H1 (cell line): ENCODE results near the gene POP7. TPM values are rescaled to one million over a fixed set of nuclear protein-coding genes. Genes with fewer than 3 reads are reported as not detected.

Source experiments
- CTCF ChIA-PET: fragments of 300-600 bp; sonication (Branson Sonifier 250); formaldehyde crosslinking; loops from one replicate; lab custom pipeline; 2021; ENCODE audit not compliant: partially characterized antibody; lab: Charles Lee
- POLR2A ChIA-PET: fragments of 300-600 bp; sonication (Branson Sonifier 250); formaldehyde crosslinking; loops from one replicate; lab custom pipeline; 2021; ENCODE audit warnings: inconsistent platforms; ENCODE audit not compliant: partially characterized antibody; lab: Charles Lee
- DNase-seq, 2 experiments: peaks; one replicate each; pipeline versions ENCODE4 v3.0.0 to v3.0.0-alpha.2; 2010 to 2022; ENCODE audit warnings: low spot score in 2 of 2, low read depth in 1 of 2, mixed read lengths in 1 of 2
- FAIRE-seq: peaks from 2 replicates; lab custom pipeline; 2011; peaks lifted over from hg19 to GRCh38; lab: Jason Lieb, UNC
- H2AFZ ChIP-seq: 2 replicates; pipeline ENCODE4 v1.8.1; 2012; ENCODE audit warnings: low read length, inconsistent platforms
- H2AK5ac ChIP-seq: 2 replicates; pipeline ENCODE4 v1.6.1; 2013; ENCODE audit warnings: low read depth, low read length
- H2BK120ac ChIP-seq: replicated peaks from 2 replicates; pipeline ENCODE3; 2013; ENCODE audit warnings: low read depth, low read length, inconsistent platforms
- H2BK12ac ChIP-seq: 2 replicates; pipeline ENCODE4 v1.6.1; 2013; ENCODE audit warnings: low read depth, low read length
- H2BK15ac ChIP-seq: 2 replicates; pipeline ENCODE4 v1.6.1; 2013; ENCODE audit warnings: low read length
- H2BK20ac ChIP-seq: 2 replicates; pipeline ENCODE4 v1.6.1; 2013; ENCODE audit warnings: low read length
- H2BK5ac ChIP-seq: 2 replicates; pipeline ENCODE4 v1.6.1; 2013; ENCODE audit warnings: low read depth, low read length
- H3K14ac ChIP-seq: 2 replicates; pipeline ENCODE4 v1.6.1; 2013; ENCODE audit warnings: inconsistent platforms; ENCODE audit not compliant: insufficient read length
- H3K18ac ChIP-seq: 2 replicates; pipeline ENCODE4 v1.6.1; 2013; ENCODE audit warnings: low read length; ENCODE audit errors: extremely low read depth
- H3K23ac ChIP-seq: 2 replicates; pipeline ENCODE4 v1.6.1; 2013; ENCODE audit warnings: inconsistent platforms; ENCODE audit not compliant: insufficient read length
- H3K23me2 ChIP-seq: 2 replicates; pipeline ENCODE4 v1.6.1; 2013; ENCODE audit warnings: low read depth, low read length
- H3K27ac ChIP-seq: 2 replicates; pipeline ENCODE4 v1.6.1; 2011; ENCODE audit warnings: low read depth, low read length, inconsistent platforms
- H3K27me3 ChIP-seq, 4 experiments: replicated peaks in 1 of 4; 1 replicate in 1 of 4; 2 replicates in 3 of 4; pipeline versions ENCODE4 v1.6.1 to v1.8.1; 2011 to 2013; ENCODE audit warnings: low read length in 3 of 4, mild to moderate bottlenecking in 3 of 4, inconsistent platforms in 2 of 4, mixed read lengths in 2 of 4, moderate library complexity in 1 of 4; ENCODE audit not compliant: control insufficient read depth in 3 of 4, insufficient read depth in 3 of 4; ENCODE audit errors: extremely low read depth in 1 of 4
- H3K36me3 ChIP-seq, 4 experiments: 2 replicates each; pipeline versions ENCODE4 v1.6.1 to v1.8.1; 2011 to 2013; ENCODE audit warnings: mild to moderate bottlenecking in 4 of 4, low read length in 3 of 4, moderate library complexity in 2 of 4, control low read depth in 1 of 4, inconsistent platforms in 1 of 4; ENCODE audit not compliant: insufficient read depth in 4 of 4, control insufficient read depth in 2 of 4
- H3K4ac ChIP-seq: replicated peaks from 2 replicates; pipeline ENCODE3; 2013; ENCODE audit warnings: low read length, low read depth, mixed read lengths, inconsistent platforms; ENCODE audit not compliant: insufficient read length
- H3K4me1 ChIP-seq, 4 experiments: replicated peaks in 1 of 4; 1 replicate in 1 of 4; 2 replicates in 3 of 4; pipeline versions ENCODE4 v1.6.1 to v1.8.1; 2011 to 2013; ENCODE audit warnings: low read length in 3 of 4, inconsistent platforms in 2 of 4, mixed read lengths in 1 of 4; ENCODE audit not compliant: insufficient read depth in 4 of 4, control insufficient read depth in 3 of 4
- H3K4me2 ChIP-seq, 2 experiments: 2 replicates each; pipeline versions ENCODE4 v1.6.1 to v1.8.1; 2011 to 2013; ENCODE audit warnings: low read depth in 2 of 2, low read length in 2 of 2, control low read depth in 1 of 2, inconsistent platforms in 1 of 2, mild to moderate bottlenecking in 1 of 2; ENCODE audit not compliant: insufficient read depth in 1 of 2
- H3K4me3 ChIP-seq, 4 experiments: fragments of 200-600, 300-600 bp in 1 of 4; sonication (generic), shearing (Covaris generic), sonication (Bioruptor Twin) in 1 of 4; 2 replicates each; pipeline versions ENCODE4 v1.5.1 to v1.8.1; 2011 to 2016; ENCODE audit warnings: low read length in 4 of 4, low read depth in 3 of 4, control low read depth in 2 of 4, inconsistent platforms in 2 of 4, mild to moderate bottlenecking in 2 of 4, mixed read lengths in 1 of 4, moderate library complexity in 1 of 4; ENCODE audit not compliant: insufficient read depth in 2 of 4; ENCODE audit errors: extremely low read depth in 1 of 4
- H3K56ac ChIP-seq: replicated peaks from 2 replicates; pipeline ENCODE3; 2013; ENCODE audit warnings: low read depth, mild to moderate bottlenecking, mixed read lengths, low read length, inconsistent platforms; ENCODE audit not compliant: insufficient read length
- H3K79me1 ChIP-seq: 2 replicates; pipeline ENCODE4 v1.6.1; 2013; ENCODE audit warnings: low read depth, low read length, control low read depth
- H3K79me2 ChIP-seq, 2 experiments: 2 replicates each; pipeline versions ENCODE4 v1.6.1 to v1.8.1; 2012 to 2013; ENCODE audit warnings: low read length in 2 of 2, mild to moderate bottlenecking in 2 of 2, inconsistent platforms in 1 of 2; ENCODE audit not compliant: insufficient read depth in 2 of 2, control insufficient read depth in 1 of 2
- H3K9ac ChIP-seq, 4 experiments: replicated peaks in 1 of 4; 1 replicate in 1 of 4; 2 replicates in 3 of 4; pipeline versions ENCODE4 v1.6.1 to v1.8.1; 2011 to 2013; ENCODE audit warnings: low read depth in 3 of 4, low read length in 3 of 4, control low read depth in 2 of 4, mild to moderate bottlenecking in 2 of 4, moderate library complexity in 2 of 4, inconsistent platforms in 1 of 4; ENCODE audit errors: extremely low read depth in 1 of 4
- H3K9me3 ChIP-seq, 2 experiments: 2 replicates each; pipeline versions ENCODE4 v1.6.1 to v1.8.1; 2012 to 2013; ENCODE audit warnings: mild to moderate bottlenecking in 2 of 2, moderate library complexity in 2 of 2, control low read depth in 1 of 2, inconsistent platforms in 1 of 2, low read depth in 1 of 2, low read length in 1 of 2, mixed read lengths in 1 of 2; ENCODE audit not compliant: insufficient read depth in 2 of 2
- H4K20me1 ChIP-seq, 2 experiments: replicated peaks in 1 of 2; 2 replicates each; pipeline versions ENCODE3 to v1.8.1; 2011 to 2013; ENCODE audit warnings: inconsistent platforms in 2 of 2, low read length in 2 of 2, mild to moderate bottlenecking in 1 of 2; ENCODE audit not compliant: insufficient read depth in 2 of 2, control insufficient read depth in 1 of 2
- H4K5ac ChIP-seq: 2 replicates; pipeline ENCODE4 v1.6.1; 2013; ENCODE audit warnings: low read length, low read depth, mixed read lengths, inconsistent platforms; ENCODE audit not compliant: insufficient read length
- H4K8ac ChIP-seq: 2 replicates; pipeline ENCODE4 v1.8.0; 2013; ENCODE audit warnings: mild to moderate bottlenecking, moderate library complexity, low read length, inconsistent platforms; ENCODE audit not compliant: insufficient read depth; ENCODE audit errors: extremely low read depth
- H4K91ac ChIP-seq: replicated peaks from 2 replicates; pipeline ENCODE3; 2013; ENCODE audit warnings: low read length, mixed read lengths, inconsistent platforms; ENCODE audit not compliant: insufficient read length
- ASH2L ChIP-seq: fragments of 200-600, 300-600 bp; sonication (generic); IDR thresholded peaks from one replicate; pipeline ENCODE4 v1.7.1; 2017; ENCODE audit warnings: low read length
- CHD1 ChIP-seq: IDR thresholded peaks from 2 replicates; pipeline ENCODE4 v1.6.1; 2012; ENCODE audit warnings: low read depth, low read length, improper control_type of control experiment
- FOSL1 ChIP-seq: IDR thresholded peaks from 2 replicates; pipeline ENCODE4 v1.6.1; 2011; ENCODE audit warnings: mild to moderate bottlenecking, low read depth, low read length, moderate library complexity; ENCODE audit not compliant: insufficient read depth
- KDM1A ChIP-seq: fragments of 200-600, 300-600 bp; sonication (generic); IDR thresholded peaks from 2 replicates; pipeline ENCODE4 v1.7.1; 2016; ENCODE audit warnings: mild to moderate bottlenecking, low read length, borderline replicate concordance
- KDM5A ChIP-seq: fragments of 200-600 bp; IDR thresholded peaks from 2 replicates; pipeline ENCODE4 v1.7.1; 2012; ENCODE audit warnings: mild to moderate bottlenecking, low read length, inconsistent platforms, mixed read lengths
- NRF1 ChIP-seq: IDR thresholded peaks from 2 replicates; pipeline ENCODE4 v1.6.1; 2011; ENCODE audit warnings: mild to moderate bottlenecking, low read depth, low read length, improper control_type of control experiment
- POLR2A ChIP-seq, 2 experiments: IDR thresholded peaks; 1 replicate in 1 of 2; 2 replicates in 1 of 2; pipeline ENCODE4 v1.6.1; 2011; ENCODE audit warnings: low read depth in 2 of 2, low read length in 2 of 2, mild to moderate bottlenecking in 2 of 2; ENCODE audit errors: control extremely low read depth in 1 of 2
- RBBP5 ChIP-seq: IDR thresholded peaks from 2 replicates; pipeline ENCODE4 v1.7.1; 2012; ENCODE audit warnings: low read depth, mild to moderate bottlenecking, inconsistent platforms, low read length, moderate library complexity, borderline replicate concordance
- RNF2 ChIP-seq: fragments of 200-900, 300-1000 bp; sonication (generic); IDR thresholded peaks from 2 replicates; pipeline ENCODE4 v1.7.1; 2016; ENCODE audit warnings: borderline replicate concordance, low read depth, mild to moderate bottlenecking, antibody characterized with exemption, low read length; ENCODE audit not compliant: poor library complexity, severe bottlenecking; ENCODE audit errors: missing control alignments
- SIN3A ChIP-seq, 2 experiments: IDR thresholded peaks in 1 of 2; conservative IDR thresholded peaks in 1 of 2; 2 replicates each; pipeline ENCODE4 v1.6.1; 2011 to 2012; ENCODE audit warnings: low read length in 2 of 2, improper control_type of control experiment in 1 of 2, low read depth in 1 of 2, mild to moderate bottlenecking in 1 of 2
- SIX5 ChIP-seq: IDR thresholded peaks from 2 replicates; pipeline ENCODE4 v1.6.1; 2011; ENCODE audit warnings: mild to moderate bottlenecking, low read depth, low read length
- SP4 ChIP-seq: IDR thresholded peaks from 2 replicates; pipeline ENCODE4 v1.6.1; 2012; ENCODE audit warnings: low read length, inconsistent platforms
- WGBS, 2 experiments: shearing (Covaris generic) in 1 of 2; methylation state at CpG; one replicate each; pipeline versions ENCODE4 v1.1.6 to v1.1.7; 2013 to 2015; ENCODE audit warnings: low lambda C conversion rate in 2 of 2, mixed read lengths in 2 of 2, inconsistent platforms in 1 of 2, low coverage in 1 of 2, missing lambda C conversion rate in 1 of 2; ENCODE audit not compliant: insufficient replicate concordance in 2 of 2, insufficient coverage in 1 of 2, insufficient read length in 1 of 2; ENCODE audit errors: extremely low coverage in 1 of 2, missing lambda C conversion rate in 1 of 2; 5-methylcytosine and 5-hydroxymethylcytosine counted together
- polyA plus RNA-seq, 7 experiments: library from polyadenylated mRNA; depleted of rRNA in 3 of 7; stranded (reverse) in 5 of 7; unstranded in 2 of 7; fragments of >200 nt in 5 of 7; fragments of 200-250 nt in 2 of 7; gene quantifications; 1 replicate in 5 of 7; 2 replicates in 1 of 7; 4 replicates in 1 of 7; pipeline versions ENCODE4 v1.2.1 to v1.2.3, GENCODE V29; 2011 to 2013; ENCODE audit warnings: missing spikeins in 2 of 7, mixed read lengths in 2 of 7
- total RNA-seq: library from RNA; stranded (reverse); fragmentation: NEBNext Ultra II Directional; extraction: Animal tissue kit (Norgen Biotek cat#: 25700); gene quantifications from 2 replicates; pipeline ENCODE4 v1.2.1, GENCODE V29; 2021
- TF ChIP-seq, protein P1 (sequence below): IDR thresholded peaks from 2 replicates; pipeline ENCODE4 v1.6.1; 2012; ENCODE audit warnings: inconsistent platforms

Gene POP7
- total and polyA plus RNA-seq, 2 of the 8 experiments (the other 6 are each of a cell fraction or from before 2014, with no cell fraction given): 92.5 to 135 TPM

DNA sequence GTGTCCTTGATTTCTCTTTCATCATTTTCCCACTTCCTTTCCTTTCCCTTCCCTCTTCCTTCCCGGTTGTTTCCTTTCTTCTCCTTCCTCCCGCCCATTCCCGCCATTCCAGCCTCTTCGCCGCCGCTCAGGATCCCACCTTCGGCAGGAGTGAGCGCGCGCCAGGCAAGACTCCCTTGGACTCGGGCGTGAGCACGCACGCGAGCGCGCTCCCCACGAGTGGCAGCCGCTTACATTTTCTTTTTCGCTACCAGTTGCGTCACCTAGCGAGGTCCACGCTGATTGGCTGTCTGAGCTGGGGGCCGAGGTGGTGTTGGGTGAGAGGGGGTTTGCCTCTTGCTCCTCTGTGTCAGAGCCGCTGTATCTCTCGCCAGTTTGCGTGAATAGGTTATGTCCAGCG, 39.3 kb downstream of the POP7 start:
- Histone ChIP-seq H3K9me3 (no peaks in the 10 kb centered on the region), H2BK20ac (no peak overlapping the region), H3K27me3 (no peaks in the 10 kb centered on the region), H3K9ac (0 out of 7 replicates have a peak overlapping the region, but pooled peaks of 1 of the 4 experiments have one; percentile 44), H3K79me2 (no peaks in the 10 kb centered on the region), H3K14ac (no peak overlapping the region), H4K91ac (no peak overlapping the region), H3K23me2 (0 out of 2 replicates have a peak, but pooled peaks cover 3% of the 10 kb centered on the region), H4K5ac (no peak overlapping the region), H4K20me1 (no peaks in the 10 kb centered on the region), H3K4me1 (no peaks in the 10 kb centered on the region), H3K4me2 (peak overlapping the region; percentile 11 to 54; a peak in 2 of 4 replicates), H3K56ac (no peak overlapping the region), H4K8ac (no peak overlapping the region), H2BK120ac (no peak overlapping the region), H3K27ac (no peak overlapping the region; the same call in 1 of the 2 replicates), H2AFZ (peak overlapping the region; percentile 4; the same call in 1 of the 2 replicates), H3K4ac (no peak overlapping the region), H3K4me3 (peak overlapping the region; percentile 34 to 65 (median 50); a peak in 7 of 8 replicates), H2AK5ac (no peak overlapping the region), H2BK15ac (no peak overlapping the region), H3K36me3 (no peaks in the 10 kb centered on the region), H2BK12ac (no peak overlapping the region), H2BK5ac (no peak overlapping the region), H3K18ac (no peak overlapping the region; the same call in 1 of the 2 replicates), H3K79me1 (no peaks in the 10 kb centered on the region), H3K23ac (no peak overlapping the region)
- ChIA-PET CTCF (interaction anchor here (0.7 to 3.2 kb wide), 5 partner anchors 16 to 464 kb away, joined by 3 to 23 read pairs (median 4); no protein-coding TSS in a partner anchor), POLR2A (interaction anchor here (0.8 to 4.5 kb wide), 5 partner anchors 16 to 107 kb away, joined by 3 to 31 read pairs (median 4); partner anchors contain the start of gene SLC12A9)
- FAIRE-seq: no peak
- 48% methylated on average over 27 of the region's 28 CpGs; no CpG with 5 or more reads in 1 of the 2 experiments for WGBS, 2 experiments
- no peak for DNase-seq
- TF ChIP-seq SP4 (no peak), ASH2L (no peak), RBBP5 (no peak), KDM5A (no peak), POLR2A (IDR thresholded peaks at IDR 0.05; ENCODE audit: control extremely low read depth in 1 of 2, low read depth in 2 of 2, low read length in 2 of 2) (no peak), CHD1 (no peak), SIN3A (conservative IDR thresholded peaks at IDR 0.05 in 1 of 2, IDR thresholded peaks at IDR 0.05 in 1 of 2; ENCODE audit: low read depth in 1 of 2, low read length in 2 of 2) (no peak), FOSL1 (no peak), SIX5 (no peak), RNF2 (no peak), NRF1 (no peak), KDM1A (no peak)
- TF ChIP-seq, protein P1, sequence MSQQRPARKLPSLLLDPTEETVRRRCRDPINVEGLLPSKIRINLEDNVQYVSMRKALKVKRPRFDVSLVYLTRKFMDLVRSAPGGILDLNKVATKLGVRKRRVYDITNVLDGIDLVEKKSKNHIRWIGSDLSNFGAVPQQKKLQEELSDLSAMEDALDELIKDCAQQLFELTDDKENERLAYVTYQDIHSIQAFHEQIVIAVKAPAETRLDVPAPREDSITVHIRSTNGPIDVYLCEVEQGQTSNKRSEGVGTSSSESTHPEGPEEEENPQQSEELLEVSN: 0 out of 2 replicates have a peak, but pooled peaks have one; percentile 7
